NT2/D1 (cell line): ENCODE data around the gene AMBP.

Experiments used
- DNase-seq: peaks from one replicate; pipeline ENCODE4 v3.0.0-alpha.2; 2011; ENCODE audit warnings: low read depth, low spot score
- H3K27me3 ChIP-seq: 2 replicates; pipeline ENCODE4 v1.6.0; 2011; ENCODE audit warnings: mild to moderate bottlenecking; ENCODE audit not compliant: insufficient read length, insufficient read depth
- H3K36me3 ChIP-seq: 2 replicates; pipeline ENCODE4 v1.6.1; 2011; ENCODE audit warnings: mild to moderate bottlenecking, low read length, mixed read lengths; ENCODE audit not compliant: insufficient read depth, insufficient read length
- H3K4me1 ChIP-seq: 2 replicates; pipeline ENCODE4 v1.5.1; 2011; ENCODE audit not compliant: insufficient read depth, insufficient read length
- H3K4me3 ChIP-seq: 2 replicates; pipeline ENCODE4 v1.5.1; 2011; ENCODE audit warnings: low read depth; ENCODE audit not compliant: insufficient read length
- H3K9ac ChIP-seq: 2 replicates; pipeline ENCODE4 v1.6.0; 2011; ENCODE audit warnings: low read depth; ENCODE audit not compliant: insufficient read length
- H3K9me3 ChIP-seq: 2 replicates; pipeline ENCODE4 v1.5.1; 2011; ENCODE audit warnings: mild to moderate bottlenecking, low read length; ENCODE audit not compliant: insufficient read depth
- SUZ12 ChIP-seq: IDR thresholded peaks from 2 replicates; pipeline ENCODE4 v1.6.1; 2011; ENCODE audit not compliant: insufficient read length, insufficient read depth; ENCODE audit errors: extremely low read depth
- YY1 ChIP-seq: IDR thresholded peaks from 2 replicates; pipeline ENCODE4 v1.6.1; 2011; ENCODE audit not compliant: insufficient read length, insufficient read depth
- ZNF274 ChIP-seq: IDR thresholded peaks from 2 replicates; pipeline ENCODE4 v1.6.1; 2011; ENCODE audit warnings: mild to moderate bottlenecking, low read depth, low read length

Gene AMBP

GRCh38 chr9:114078021-114078780, at the start of gene AMBP:
Gene AMBP, minus strand, starts transcription at chr9:114078300. Its CDS starts 91 bp downstream, at chr9:114078209.
- H3K9ac ChIP-seq, result no peak within 1 kb of the TSS
- no peak for DNase-seq
- TF ChIP-seq ZNF274 (no peak), YY1 (no peak), SUZ12 (no peak)

GRCh38 chr9:114126247-114127060, 48.4 kb upstream of the AMBP start:
- Histone ChIP-seq H3K9me3 (no peaks in the 10 kb centered on the region), H3K36me3 (no peaks in the 10 kb centered on the region), H3K27me3 (peaks cover 6% of the 10 kb centered on the region), H3K9ac (no peak overlapping the region), H3K4me3 (no peak overlapping the region), H3K4me1 (no peaks in the 10 kb centered on the region)
- TF ChIP-seq ZNF274 (no peak), YY1 (no peak), SUZ12 (no peak)
- DNase-seq, result no peak

More at GRCh38 chr9:114078021-114078780, at the start of gene AMBP:
- Histone ChIP-seq H3K4me3 (no peak within 1 kb of the TSS), H3K27me3 (peaks cover 46% of the 10 kb centered on the region), H3K9me3 (no peaks in the 10 kb centered on the region), H3K4me1 (peaks cover 8% of the 10 kb centered on the region), H3K36me3 (no peaks in the 10 kb centered on the region)

GRCh38 chr9:114125476-114126013, 47.4 kb upstream of the AMBP start:
- Histone ChIP-seq H3K9ac (no peak overlapping the region), H3K27me3 (peaks cover 6% of the 10 kb centered on the region)

GRCh38 chr9:114124666-114125475, 46.8 kb upstream of the AMBP start:
- H3K36me3 ChIP-seq, result no peaks in the 10 kb centered on the region
- TF ChIP-seq YY1 (no peak), SUZ12 (no peak), ZNF274 (no peak)
- H3K9ac ChIP-seq, result no peak overlapping the region
- peaks cover 5% of the 10 kb centered on the region for H3K27me3 ChIP-seq
- DNase-seq, result no peak
- H3K4me3 ChIP-seq, result no peak overlapping the region
- no peaks in the 10 kb centered on the region for H3K4me1 ChIP-seq
- no peaks in the 10 kb centered on the region for H3K9me3 ChIP-seq

More at GRCh38 chr9:114125476-114126013, 47.4 kb upstream of the AMBP start:
- Histone ChIP-seq H3K36me3 (no peaks in the 10 kb centered on the region), H3K4me1 (no peaks in the 10 kb centered on the region), H3K4me3 (no peak overlapping the region), H3K9me3 (no peaks in the 10 kb centered on the region)
- no peak for DNase-seq
- TF ChIP-seq YY1 (no peak), SUZ12 (no peak), ZNF274 (no peak)

GRCh38 chr9:114124138-114124537, 46.0 kb upstream of the AMBP start:
- H3K36me3 ChIP-seq, result no peaks in the 10 kb centered on the region
- H3K27me3 ChIP-seq, result no peaks in the 10 kb centered on the region
- no peaks in the 10 kb centered on the region for H3K9me3 ChIP-seq
- DNase-seq, result no peak
- H3K4me3 ChIP-seq, result no peak overlapping the region
- TF ChIP-seq YY1 (no peak), SUZ12 (no peak), ZNF274 (no peak)
- H3K9ac ChIP-seq, result no peak overlapping the region
- H3K4me1 ChIP-seq, result no peaks in the 10 kb centered on the region

GRCh38 chr9:114123031-114123977, 45.2 kb upstream of the AMBP start:
- Histone ChIP-seq H3K9me3 (no peaks in the 10 kb centered on the region), H3K27me3 (no peaks in the 10 kb centered on the region), H3K36me3 (no peaks in the 10 kb centered on the region), H3K9ac (no peak overlapping the region), H3K4me1 (peaks cover 2% of the 10 kb centered on the region), H3K4me3 (no peak overlapping the region)
- no peak for TF ChIP-seq YY1
- TF ChIP-seq SUZ12, result no peak
- no peak for TF ChIP-seq ZNF274
- no peak for DNase-seq
